ENCODE measurements around the gene CD4. TPM values are rescaled to one million over a fixed set of nuclear protein-coding genes. Genes with fewer than 3 reads are reported as not detected.

Gene CD4
- total and polyA plus RNA-seq, 2 donors = 11.5 to 21.5 TPM

DNA sequence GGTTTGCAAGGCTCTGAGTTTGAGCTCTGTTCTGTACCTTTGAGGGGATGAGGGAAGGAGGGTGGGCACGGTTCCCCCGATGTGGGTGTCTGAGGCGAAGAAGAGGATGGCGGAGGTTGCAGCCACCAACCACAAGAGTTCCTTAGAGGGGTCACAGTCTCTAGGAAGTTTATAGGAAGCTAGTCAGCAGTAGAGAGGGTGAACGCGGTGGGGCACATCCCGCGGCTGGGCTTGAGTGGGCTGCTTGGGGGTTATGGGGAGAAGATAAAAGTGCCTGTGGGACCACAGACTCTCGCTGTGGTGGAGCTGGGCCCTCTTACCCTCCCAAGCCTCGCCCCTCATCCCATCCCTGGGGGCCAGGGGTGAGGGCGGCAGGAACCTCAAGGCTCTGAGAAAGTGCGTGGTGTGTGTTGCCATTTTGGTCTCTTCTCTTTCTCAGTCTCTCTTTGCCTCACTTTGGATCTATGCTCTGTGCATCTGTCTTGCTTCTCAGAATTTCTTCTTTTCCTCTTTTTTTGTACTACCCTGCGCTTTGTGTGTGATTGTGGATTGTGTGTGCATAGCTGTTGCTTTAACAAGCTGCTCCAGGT is 2.7 kb downstream of the CD4 start:
- H3K27ac ChIP-seq (ENCODE audit: low read depth) = no peak overlapping the region
- H3K36me3 ChIP-seq (ENCODE audit: insufficient read depth) = no peaks in the 10 kb centered on the region
- 80% methylated on average over 13 of the region's 13 CpGs for WGBS
- DNase-seq (ENCODE audit: extremely low spot score) = no peak
- no peak overlapping the region for H3K4me3 ChIP-seq (ENCODE audit: low read depth, low read length)
- H3K4me1 ChIP-seq (ENCODE audit: insufficient read depth) = no peaks in the 10 kb centered on the region

DNA sequence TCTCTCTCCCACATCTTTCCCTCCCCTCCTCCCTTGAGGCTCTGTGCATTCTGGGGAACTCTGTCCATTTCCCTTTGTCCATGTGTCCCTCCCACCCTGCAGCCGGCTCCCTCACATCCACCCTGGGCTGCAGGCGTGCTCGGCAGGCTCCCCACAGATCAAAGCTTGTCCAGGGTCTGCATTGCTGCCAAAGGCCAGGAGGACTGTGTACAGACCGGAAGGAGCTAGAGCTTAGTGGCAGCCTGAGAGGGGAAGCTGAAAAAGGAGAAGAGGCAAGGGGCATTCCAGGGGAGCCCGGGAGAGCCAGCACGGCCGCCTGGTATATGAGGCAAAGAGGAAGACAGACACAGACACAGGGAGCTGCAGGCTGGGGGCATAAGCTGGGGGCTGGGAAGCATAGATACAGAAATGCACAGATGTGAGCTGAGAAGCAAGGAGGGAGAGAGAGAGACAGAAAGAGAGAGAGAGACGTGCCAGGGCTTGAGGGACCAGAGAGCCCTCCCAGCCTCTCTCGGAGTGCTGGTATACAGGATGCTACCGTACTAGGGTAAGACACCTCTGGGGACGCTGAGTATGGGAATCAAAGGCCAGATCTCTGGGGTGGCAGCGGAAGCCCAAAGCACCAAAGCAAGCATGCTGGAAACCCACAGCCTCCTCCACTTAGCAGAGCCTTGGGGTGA is 3.3 kb downstream of the CD4 start:
- DNase-seq (ENCODE audit: extremely low spot score) = no peak
- Histone ChIP-seq H3K36me3 (ENCODE audit: insufficient read depth) (no peaks in the 10 kb centered on the region), H3K4me3 (ENCODE audit: low read depth, low read length) (no peak overlapping the region), H3K4me1 (ENCODE audit: insufficient read depth) (no peaks in the 10 kb centered on the region), H3K27ac (ENCODE audit: low read depth) (no peak overlapping the region)
- 14% methylated on average over 12 of the region's 12 CpGs for WGBS

DNA sequence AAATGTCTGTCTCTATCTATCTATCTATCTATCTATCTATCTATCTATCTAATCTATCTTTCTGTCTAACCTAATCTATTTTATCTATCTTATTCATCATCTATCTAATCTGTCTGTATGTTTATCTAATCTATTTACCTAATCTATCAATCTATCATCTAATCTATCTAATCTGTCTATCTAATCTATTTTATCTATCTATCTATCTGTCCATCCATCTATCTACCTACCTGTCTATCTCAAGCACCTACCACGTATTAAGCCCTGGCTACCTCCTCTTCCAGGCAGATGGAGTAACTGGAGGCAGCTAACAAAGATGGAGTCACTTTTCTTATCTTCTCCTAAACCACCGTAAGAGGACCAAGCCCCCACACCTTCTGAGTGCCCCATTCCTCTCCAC is 5.8 kb downstream of the CD4 start:
- WGBS = 77% methylated on average over 2 of the region's 2 CpGs
- H3K36me3 ChIP-seq (ENCODE audit: insufficient read depth) = no peaks in the 10 kb centered on the region
- no peak for DNase-seq (ENCODE audit: extremely low spot score)
- H3K4me3 ChIP-seq (ENCODE audit: low read depth, low read length) = no peak overlapping the region
- H3K27ac ChIP-seq (ENCODE audit: low read depth) = no peak overlapping the region
- no peaks in the 10 kb centered on the region for H3K4me1 ChIP-seq (ENCODE audit: insufficient read depth)

DNA sequence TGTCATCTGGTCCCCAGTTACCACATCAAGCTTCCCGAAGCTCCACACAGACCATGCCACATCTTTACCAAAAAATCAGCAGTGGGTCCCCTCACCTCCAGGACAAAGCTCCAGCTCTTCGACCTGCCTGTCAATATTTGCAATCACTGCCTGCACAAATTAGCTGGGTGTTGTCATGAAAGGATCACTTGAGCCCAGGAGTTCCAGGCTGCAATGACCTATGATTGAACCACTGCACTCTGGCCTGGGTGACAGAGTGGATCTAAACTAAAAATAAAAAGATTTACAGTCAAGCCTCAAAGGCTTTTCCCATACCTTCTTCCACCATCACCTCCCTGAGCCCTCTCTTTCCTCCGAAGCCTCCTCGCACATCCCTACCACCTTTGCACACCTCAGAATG is 7.2 kb downstream of the CD4 start:
- H3K4me1 ChIP-seq (ENCODE audit: insufficient read depth) = no peaks in the 10 kb centered on the region
- no peaks in the 10 kb centered on the region for H3K36me3 ChIP-seq (ENCODE audit: insufficient read depth)
- no peak for DNase-seq (ENCODE audit: extremely low spot score)
- H3K4me3 ChIP-seq (ENCODE audit: low read depth, low read length) = no peak overlapping the region
- WGBS = 90% methylated on average over 4 of the region's 4 CpGs
- H3K27ac ChIP-seq (ENCODE audit: low read depth) = no peak overlapping the region

DNA sequence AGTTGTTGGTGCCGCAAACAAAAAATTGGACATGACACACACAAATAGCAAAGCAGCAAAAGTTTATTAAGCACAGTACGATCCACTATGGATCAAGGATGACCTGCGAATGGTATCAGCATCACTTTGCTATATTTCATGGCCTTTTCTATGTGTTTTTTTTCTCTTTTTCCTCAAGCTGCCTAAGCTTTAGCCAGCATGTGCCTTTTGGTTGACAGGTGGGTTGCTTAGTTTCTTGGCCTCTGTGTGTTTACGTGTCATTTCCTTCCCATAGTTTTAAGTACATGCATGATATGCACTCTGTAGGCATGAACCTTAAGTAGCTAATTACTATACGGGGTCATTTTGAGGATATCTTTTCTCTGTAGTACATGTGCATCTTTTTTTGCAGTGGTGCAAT is 9.8 kb downstream of the CD4 start:
- Histone ChIP-seq H3K4me3 (ENCODE audit: low read depth, low read length) (no peak overlapping the region), H3K36me3 (ENCODE audit: insufficient read depth) (no peaks in the 10 kb centered on the region), H3K4me1 (ENCODE audit: insufficient read depth) (no peaks in the 10 kb centered on the region), H3K27ac (ENCODE audit: low read depth) (no peak overlapping the region)
- DNase-seq (ENCODE audit: extremely low spot score) = no peak
- 90% methylated on average over 5 of the region's 5 CpGs for WGBS

DNA sequence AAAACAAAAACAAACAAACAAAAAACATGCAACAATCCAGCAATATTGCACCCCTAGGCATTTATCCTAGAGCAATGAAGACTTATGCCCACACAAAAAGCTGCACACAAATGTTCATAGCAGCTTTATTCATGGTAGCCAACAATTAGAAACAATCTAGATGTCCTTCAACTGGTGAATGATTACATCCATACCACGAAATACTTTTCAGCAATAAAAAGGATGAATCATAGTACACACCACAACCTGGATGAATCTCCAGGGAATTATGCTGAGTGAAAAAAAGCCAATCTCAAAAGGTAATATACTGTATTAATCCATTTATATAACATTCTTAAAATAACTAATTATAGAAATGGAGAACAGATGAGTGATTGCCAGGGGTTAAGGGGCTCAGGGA is 17.8 kb downstream of the CD4 start:
- H3K4me1 ChIP-seq (ENCODE audit: insufficient read depth) = no peaks in the 10 kb centered on the region
- H3K27ac ChIP-seq (ENCODE audit: low read depth) = no peak overlapping the region
- no peak for DNase-seq (ENCODE audit: extremely low spot score)
- no peaks in the 10 kb centered on the region for H3K36me3 ChIP-seq (ENCODE audit: insufficient read depth)
- 69% methylated on average over 1 of the region's 1 CpG for WGBS
- H3K4me3 ChIP-seq (ENCODE audit: low read depth, low read length) = no peak overlapping the region

DNA sequence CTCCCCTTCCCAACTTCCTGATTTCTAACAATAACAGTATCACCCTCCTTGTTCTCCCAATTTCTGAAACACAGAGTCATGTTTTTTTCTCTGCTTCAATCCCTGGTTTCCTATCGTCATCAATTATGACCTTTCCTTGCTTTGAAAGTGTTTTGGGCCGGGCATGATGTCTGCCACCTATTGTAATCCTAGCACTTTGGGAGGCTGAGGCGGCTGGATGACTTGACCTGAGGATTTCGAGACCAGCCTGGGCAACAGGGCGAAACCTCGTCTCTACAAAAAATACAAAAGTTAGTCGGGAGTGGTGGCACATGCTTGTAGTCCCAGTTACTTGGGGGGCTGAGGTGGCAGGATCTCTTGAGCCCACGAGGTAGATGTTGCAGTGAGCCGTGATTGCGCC is 19.7 kb downstream of the CD4 start:
- H3K36me3 ChIP-seq (ENCODE audit: insufficient read depth) = no peaks in the 10 kb centered on the region
- no peaks in the 10 kb centered on the region for H3K4me1 ChIP-seq (ENCODE audit: insufficient read depth)
- H3K4me3 ChIP-seq (ENCODE audit: low read depth, low read length) = no peak overlapping the region
- no peak overlapping the region for H3K27ac ChIP-seq (ENCODE audit: low read depth)
- no peak for DNase-seq (ENCODE audit: extremely low spot score)
- 79% methylated on average over 10 of the region's 10 CpGs for WGBS

DNA sequence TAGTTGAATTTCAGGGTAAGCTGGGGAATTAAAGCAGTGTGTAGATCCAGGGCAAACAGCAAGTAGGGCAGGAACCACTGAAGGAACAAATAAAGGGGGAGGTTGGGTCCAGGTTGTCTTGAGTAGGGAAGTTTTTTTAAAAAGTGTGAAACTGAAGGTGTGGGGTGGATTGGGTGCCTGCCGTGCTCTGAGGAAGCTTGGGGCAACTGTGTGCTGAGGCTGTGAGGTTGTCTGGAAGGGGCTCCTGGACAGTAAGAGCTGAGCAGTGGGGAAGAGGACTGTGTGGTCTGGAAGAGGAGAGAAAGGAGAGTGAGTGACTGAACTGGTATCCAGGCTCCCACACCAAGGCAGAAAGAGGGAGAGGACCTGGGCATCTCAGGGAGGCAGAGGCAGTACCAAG is 21.4 kb downstream of the CD4 start:
- no peaks in the 10 kb centered on the region for H3K36me3 ChIP-seq (ENCODE audit: insufficient read depth)
- 69% methylated on average over 1 of the region's 1 CpG for WGBS
- H3K4me3 ChIP-seq (ENCODE audit: low read depth, low read length) = no peak overlapping the region
- no peak for DNase-seq (ENCODE audit: extremely low spot score)
- no peak overlapping the region for H3K27ac ChIP-seq (ENCODE audit: low read depth)
- no peaks in the 10 kb centered on the region for H3K4me1 ChIP-seq (ENCODE audit: insufficient read depth)

DNA sequence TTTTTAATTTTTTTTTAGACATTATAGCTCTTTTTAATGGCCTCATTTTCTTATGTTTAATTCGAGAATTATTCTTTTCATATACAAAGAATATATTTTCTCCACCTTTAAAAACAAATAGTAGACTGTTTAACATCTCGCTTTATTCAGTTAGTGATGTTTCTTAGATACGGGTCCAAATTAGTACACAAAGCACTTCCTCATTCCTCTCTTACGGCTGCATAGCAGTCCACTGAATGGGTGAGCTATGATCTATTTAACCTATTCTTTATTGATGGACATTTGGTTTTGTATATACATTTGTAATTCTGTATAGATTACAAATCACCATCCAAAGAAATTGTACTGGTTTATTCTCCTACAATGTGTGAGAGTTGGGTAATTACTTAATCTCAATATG is 24.0 kb downstream of the CD4 start:
- Histone ChIP-seq H3K4me3 (ENCODE audit: low read depth, low read length) (no peak overlapping the region), H3K36me3 (ENCODE audit: insufficient read depth) (no peaks in the 10 kb centered on the region), H3K27ac (ENCODE audit: low read depth) (no peak overlapping the region), H3K4me1 (ENCODE audit: insufficient read depth) (no peaks in the 10 kb centered on the region)
- 62% methylated on average over 4 of the region's 4 CpGs for WGBS
- DNase-seq (ENCODE audit: extremely low spot score) = no peak

DNA sequence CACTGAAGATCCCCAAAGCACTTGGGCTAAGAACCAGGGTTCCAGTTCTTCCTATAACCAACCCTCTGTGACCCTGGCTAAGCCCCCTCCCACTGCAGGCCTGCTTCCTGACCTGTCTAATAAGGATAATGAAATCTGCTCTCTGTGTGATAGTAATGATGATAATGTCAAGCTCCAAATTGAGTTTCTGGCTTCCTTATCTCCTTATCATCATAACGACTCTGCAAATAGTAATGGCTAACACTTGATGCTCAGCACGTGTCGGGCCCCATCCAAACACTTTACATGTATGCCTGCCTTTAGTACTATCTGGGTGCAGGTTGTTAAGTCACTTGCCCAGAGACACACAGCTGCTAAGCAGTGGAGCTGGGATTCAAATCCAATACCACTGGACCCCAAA is 27.3 kb downstream of the CD4 start:
- Histone ChIP-seq H3K36me3 (ENCODE audit: insufficient read depth) (no peaks in the 10 kb centered on the region), H3K27ac (ENCODE audit: low read depth) (no peak overlapping the region), H3K4me3 (ENCODE audit: low read depth, low read length) (no peak overlapping the region), H3K4me1 (ENCODE audit: insufficient read depth) (no peaks in the 10 kb centered on the region)
- no peak for DNase-seq (ENCODE audit: extremely low spot score)
- WGBS = 52% methylated on average over 3 of the region's 3 CpGs

DNA sequence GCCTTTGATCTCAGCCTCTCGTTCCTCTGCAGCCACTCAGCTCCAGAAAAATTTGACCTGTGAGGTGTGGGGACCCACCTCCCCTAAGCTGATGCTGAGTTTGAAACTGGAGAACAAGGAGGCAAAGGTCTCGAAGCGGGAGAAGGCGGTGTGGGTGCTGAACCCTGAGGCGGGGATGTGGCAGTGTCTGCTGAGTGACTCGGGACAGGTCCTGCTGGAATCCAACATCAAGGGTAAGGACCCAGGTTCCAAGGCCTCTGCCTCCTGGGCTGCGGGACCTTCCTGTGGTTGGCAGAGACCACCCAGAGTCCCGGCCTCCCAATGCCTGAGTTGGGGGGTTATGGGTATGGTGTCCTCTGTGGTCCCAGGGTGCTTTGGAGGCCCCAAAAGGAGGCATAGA is 27.8 kb downstream of the CD4 start:
- no peaks in the 10 kb centered on the region for H3K36me3 ChIP-seq (ENCODE audit: insufficient read depth)
- no peak overlapping the region for H3K27ac ChIP-seq (ENCODE audit: low read depth)
- H3K4me1 ChIP-seq (ENCODE audit: insufficient read depth) = no peaks in the 10 kb centered on the region
- no peak for DNase-seq (ENCODE audit: extremely low spot score)
- 83% methylated on average over 8 of the region's 8 CpGs for WGBS
- no peak overlapping the region for H3K4me3 ChIP-seq (ENCODE audit: low read depth, low read length)

DNA sequence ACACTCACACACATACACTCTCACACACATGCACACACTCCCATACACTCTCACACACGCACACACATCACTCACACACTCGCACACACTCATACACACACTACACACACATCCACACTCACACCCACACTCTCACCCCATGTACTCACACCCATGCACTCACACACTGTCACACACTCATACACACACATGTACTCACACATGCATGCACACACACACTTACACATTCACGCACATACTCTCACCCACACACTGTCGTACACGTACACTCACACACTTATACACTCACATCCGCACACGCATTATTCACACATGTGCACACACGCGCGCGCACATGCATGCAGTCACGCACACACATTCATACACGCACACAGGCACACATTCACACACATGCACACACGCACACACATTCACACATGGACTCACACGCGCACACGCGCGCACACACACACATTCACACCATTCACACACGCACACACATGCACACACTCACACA is 28.4 kb downstream of the CD4 start:
- Histone ChIP-seq H3K4me1 (ENCODE audit: insufficient read depth) (no peaks in the 10 kb centered on the region), H3K4me3 (ENCODE audit: low read depth, low read length) (no peak overlapping the region), H3K36me3 (ENCODE audit: insufficient read depth) (no peaks in the 10 kb centered on the region), H3K27ac (ENCODE audit: low read depth) (no peak overlapping the region)
- 88% methylated on average over 20 of the region's 20 CpGs for WGBS
- no peak for DNase-seq (ENCODE audit: extremely low spot score)

DNA sequence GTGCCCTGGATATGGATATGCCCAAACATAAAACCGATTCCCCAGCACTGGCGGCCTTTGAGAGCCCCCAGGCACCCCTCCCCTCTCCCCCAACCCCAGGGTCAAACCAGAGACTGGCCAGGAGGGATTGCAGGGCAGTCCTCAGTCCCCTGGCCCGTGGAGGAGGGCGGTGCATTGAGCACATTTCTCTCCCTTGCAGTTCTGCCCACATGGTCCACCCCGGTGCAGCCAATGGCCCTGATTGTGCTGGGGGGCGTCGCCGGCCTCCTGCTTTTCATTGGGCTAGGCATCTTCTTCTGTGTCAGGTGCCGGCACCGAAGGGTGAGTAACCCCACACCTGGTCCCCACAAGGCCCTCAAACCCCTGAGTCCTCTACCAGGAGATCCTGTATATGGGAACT is 28.9 kb downstream of the CD4 start:
- DNase-seq (ENCODE audit: extremely low spot score) = no peak
- Histone ChIP-seq H3K4me3 (ENCODE audit: low read depth, low read length) (no peak overlapping the region), H3K27ac (ENCODE audit: low read depth) (no peak overlapping the region), H3K36me3 (ENCODE audit: insufficient read depth) (no peaks in the 10 kb centered on the region), H3K4me1 (ENCODE audit: insufficient read depth) (no peaks in the 10 kb centered on the region)
- 60% methylated on average over 10 of the region's 10 CpGs for WGBS

DNA sequence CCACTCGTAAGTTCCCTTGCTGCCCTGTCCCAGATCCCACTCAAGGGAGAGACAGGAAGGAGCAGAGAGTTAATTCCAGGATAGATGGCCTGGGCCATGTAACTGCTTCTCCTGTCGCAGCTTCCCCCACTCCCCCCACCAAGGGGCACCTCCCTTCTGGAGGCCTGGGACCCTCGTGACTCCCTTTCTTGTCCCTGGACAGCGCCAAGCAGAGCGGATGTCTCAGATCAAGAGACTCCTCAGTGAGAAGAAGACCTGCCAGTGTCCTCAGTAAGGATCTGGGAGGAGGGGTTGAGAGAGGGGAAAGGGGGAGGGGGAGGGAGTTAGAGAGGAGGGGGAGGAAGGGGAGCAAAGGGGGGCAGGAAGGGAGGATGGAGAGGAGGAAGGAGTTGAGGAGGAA is 29.3 kb downstream of the CD4 start:
- no peak for DNase-seq (ENCODE audit: extremely low spot score)
- no peaks in the 10 kb centered on the region for H3K36me3 ChIP-seq (ENCODE audit: insufficient read depth)
- H3K4me3 ChIP-seq (ENCODE audit: low read depth, low read length) = no peak overlapping the region
- no peak overlapping the region for H3K27ac ChIP-seq (ENCODE audit: low read depth)
- H3K4me1 ChIP-seq (ENCODE audit: insufficient read depth) = no peaks in the 10 kb centered on the region
- 63% methylated on average over 5 of the region's 5 CpGs for WGBS

All from urinary bladder (tissue), 4 donors.